Keratinocyte (primary cell): ENCODE measurements around the gene AQP11.

ENCODE experiments used
- EZH2 ChIP-seq: IDR thresholded peaks from one replicate; pipeline ENCODE4 v1.6.1; 2012; ENCODE audit warnings: inconsistent platforms, mild to moderate bottlenecking, low read length, moderate library complexity
- TF ChIP-seq, protein P1 (sequence below), 3 experiments: IDR thresholded peaks in 1 of 3; conservative IDR thresholded peaks in 1 of 3; optimal IDR thresholded peaks in 1 of 3; 2 replicates in 2 of 3; 3 replicates in 1 of 3; pipeline versions ENCODE3 to v1.5.1; 2011; ENCODE audit warnings: low read length in 3 of 3, mild to moderate bottlenecking in 3 of 3, moderate library complexity in 2 of 3, control low read depth in 1 of 3, inconsistent platforms in 1 of 3; ENCODE audit not compliant: insufficient read depth in 2 of 3; ENCODE audit errors: extremely low read depth in 1 of 3

DNA sequence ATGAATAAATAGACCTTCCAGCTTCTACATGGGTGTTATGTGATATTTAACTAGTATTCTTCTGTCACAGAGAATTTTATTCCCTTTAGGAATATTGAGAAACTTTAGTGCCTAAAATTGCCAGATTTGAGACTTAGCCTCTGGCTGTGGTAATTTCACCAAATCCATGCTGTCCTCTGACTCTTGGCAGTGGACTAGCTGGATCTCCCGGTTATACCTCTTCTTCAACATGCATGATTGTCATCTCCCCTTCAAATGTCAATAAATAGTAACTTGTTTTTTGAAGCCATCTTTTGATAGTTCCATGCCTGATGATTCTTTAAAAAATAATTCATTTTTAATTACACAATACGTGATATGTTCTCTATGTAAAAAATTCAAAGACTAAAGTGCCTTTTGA is 8.4 kb downstream of the AQP11 start:
- TF ChIP-seq, protein P1, sequence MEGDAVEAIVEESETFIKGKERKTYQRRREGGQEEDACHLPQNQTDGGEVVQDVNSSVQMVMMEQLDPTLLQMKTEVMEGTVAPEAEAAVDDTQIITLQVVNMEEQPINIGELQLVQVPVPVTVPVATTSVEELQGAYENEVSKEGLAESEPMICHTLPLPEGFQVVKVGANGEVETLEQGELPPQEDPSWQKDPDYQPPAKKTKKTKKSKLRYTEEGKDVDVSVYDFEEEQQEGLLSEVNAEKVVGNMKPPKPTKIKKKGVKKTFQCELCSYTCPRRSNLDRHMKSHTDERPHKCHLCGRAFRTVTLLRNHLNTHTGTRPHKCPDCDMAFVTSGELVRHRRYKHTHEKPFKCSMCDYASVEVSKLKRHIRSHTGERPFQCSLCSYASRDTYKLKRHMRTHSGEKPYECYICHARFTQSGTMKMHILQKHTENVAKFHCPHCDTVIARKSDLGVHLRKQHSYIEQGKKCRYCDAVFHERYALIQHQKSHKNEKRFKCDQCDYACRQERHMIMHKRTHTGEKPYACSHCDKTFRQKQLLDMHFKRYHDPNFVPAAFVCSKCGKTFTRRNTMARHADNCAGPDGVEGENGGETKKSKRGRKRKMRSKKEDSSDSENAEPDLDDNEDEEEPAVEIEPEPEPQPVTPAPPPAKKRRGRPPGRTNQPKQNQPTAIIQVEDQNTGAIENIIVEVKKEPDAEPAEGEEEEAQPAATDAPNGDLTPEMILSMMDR (optimal IDR thresholded peaks at IDR 0.05 in 1 of 3, IDR thresholded peaks at IDR 0.05 in 1 of 3, conservative IDR thresholded peaks at IDR 0.05 in 1 of 3; ENCODE audit: extremely low read depth in 1 of 3, insufficient read depth in 2 of 3, low read length in 3 of 3): no peak
- TF ChIP-seq EZH2: no peak
